A549 (cell line): ENCODE measurements around the gene COMMD7.

ENCODE experiments used
- CEBPB ChIP-seq, 2 experiments: fragments of >200 bp in 1 of 2; sonication (Bioruptor Twin) in 1 of 2; formaldehyde crosslinking in 1 of 2; IDR thresholded peaks; 2 replicates each; pipeline ENCODE4 v1.6.1; 2012 to 2016
- CTCF ChIP-seq: fragments of >200 bp; sonication (Bioruptor Twin); formaldehyde crosslinking; IDR thresholded peaks from 3 replicates; pipeline ENCODE4 v1.5.1; 2016
- GATA3 ChIP-seq: IDR thresholded peaks from 2 replicates; pipeline ENCODE4 v1.6.1; 2012; ENCODE audit warnings: borderline replicate concordance
- JUNB ChIP-seq: fragments of >200 bp; sonication (Bioruptor Twin); formaldehyde crosslinking; IDR thresholded peaks from 2 replicates; pipeline ENCODE4 v1.6.1; 2016
- RCOR1 ChIP-seq: fragments of 150-350 bp; IDR thresholded peaks from 2 replicates; pipeline ENCODE4 v1.6.1; 2014; ENCODE audit warnings: antibody characterized with exemption, low read length, low read depth

- no peak for TF ChIP-seq GATA3
- TF ChIP-seq JUNB = no peak
- TF ChIP-seq CTCF = no peak
- no peak for TF ChIP-seq CEBPB (IDR thresholded peaks at IDR 0.05)
- TF ChIP-seq RCOR1 = no peak
Observed at GRCh38 chr20:32751293-32751692, 8.0 kb upstream of the COMMD7 start.
